Raji (cell line): ENCODE data around the gene EFCAB7.
A peak's percentile ranks its signal among the peaks of the same experiment; 100 is the strongest.

ENCODE experiments used
- POLR2A ChIP-seq: IDR thresholded peaks from 2 replicates; pipeline ENCODE4 v1.6.1; 2011; ENCODE audit warnings: low read depth, low read length, control low read depth; ENCODE audit not compliant: insufficient read depth

EFCAB7 gene, protein sequence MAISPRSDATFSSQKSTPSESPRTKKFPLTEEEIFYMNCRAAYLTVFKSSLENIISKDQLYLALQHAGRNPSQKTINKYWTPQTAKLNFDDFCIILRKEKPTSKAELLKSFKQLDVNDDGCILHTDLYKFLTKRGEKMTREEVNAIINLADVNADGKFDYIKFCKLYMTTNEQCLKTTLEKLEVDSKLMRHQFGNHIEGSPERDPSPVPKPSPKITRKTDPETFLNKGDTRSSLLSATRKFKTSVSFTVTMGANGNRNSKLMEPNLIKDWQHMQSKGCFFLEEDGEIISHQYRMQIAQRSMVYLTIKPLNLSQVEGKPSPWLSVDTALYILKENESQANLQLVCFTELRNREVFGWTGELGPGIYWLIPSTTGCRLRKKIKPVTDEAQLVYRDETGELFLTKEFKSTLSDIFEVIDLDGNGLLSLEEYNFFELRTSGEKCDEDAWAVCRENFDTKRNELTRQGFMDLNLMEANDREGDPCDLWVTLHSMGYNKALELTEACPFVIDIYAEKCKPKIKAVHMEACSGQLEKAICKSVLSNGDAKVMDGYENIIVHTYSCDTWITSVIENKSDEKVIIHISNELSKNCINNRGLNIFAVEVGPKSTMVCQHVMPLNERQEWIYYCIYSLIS

DNA sequence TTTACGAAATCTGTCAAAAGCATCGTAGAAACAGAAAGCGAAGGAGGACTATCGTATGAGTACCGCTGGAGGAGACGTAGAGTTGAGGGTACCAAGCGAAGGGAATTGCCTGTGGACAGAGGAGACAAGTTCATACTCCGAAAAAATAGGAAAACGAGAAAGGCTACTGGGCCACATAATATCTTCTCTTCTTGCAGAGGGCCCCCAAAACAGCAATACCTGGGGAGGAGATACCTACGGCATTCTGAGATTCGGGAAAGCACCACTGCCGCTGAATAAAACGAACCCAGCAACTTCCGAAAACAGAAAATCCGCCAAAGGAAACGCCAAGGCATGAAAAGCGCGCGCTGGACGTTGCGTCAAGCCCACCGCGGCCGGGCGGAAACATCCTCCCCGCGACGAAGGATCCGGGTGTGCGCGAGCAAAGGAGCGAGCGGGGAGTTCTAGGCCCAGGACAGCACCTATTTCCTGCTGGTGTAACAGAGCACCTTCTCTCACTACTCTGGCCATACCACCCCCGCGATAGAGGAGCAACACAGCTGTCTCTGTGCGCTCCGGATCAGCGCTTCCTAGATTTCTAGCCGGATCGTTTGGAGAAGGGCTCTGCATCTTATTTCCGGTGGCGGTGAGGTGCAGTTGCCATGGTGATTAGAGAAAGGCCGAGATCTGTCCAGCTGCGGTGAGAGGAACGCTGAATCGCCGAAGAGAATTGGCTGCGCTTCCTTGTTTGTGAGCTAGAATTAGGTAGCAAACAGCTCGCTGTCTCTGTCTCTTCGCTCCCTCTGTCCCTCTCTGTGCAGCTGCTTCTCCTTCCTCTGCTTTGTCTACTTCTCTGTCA lies at the start of gene EFCAB7, which contains the start of gene ITGB3BP:
Gene EFCAB7, plus strand, starts transcription at position 635 of the 838 bp plus-strand sequence. CDS start 2,048 bp downstream, outside the sequence.
Gene ITGB3BP, minus strand, starts transcription at position 335 of the 838 bp plus-strand sequence. Its CDS starts 92 bp downstream, at position 243.
- TF ChIP-seq POLR2A: peak; percentile 71

DNA sequence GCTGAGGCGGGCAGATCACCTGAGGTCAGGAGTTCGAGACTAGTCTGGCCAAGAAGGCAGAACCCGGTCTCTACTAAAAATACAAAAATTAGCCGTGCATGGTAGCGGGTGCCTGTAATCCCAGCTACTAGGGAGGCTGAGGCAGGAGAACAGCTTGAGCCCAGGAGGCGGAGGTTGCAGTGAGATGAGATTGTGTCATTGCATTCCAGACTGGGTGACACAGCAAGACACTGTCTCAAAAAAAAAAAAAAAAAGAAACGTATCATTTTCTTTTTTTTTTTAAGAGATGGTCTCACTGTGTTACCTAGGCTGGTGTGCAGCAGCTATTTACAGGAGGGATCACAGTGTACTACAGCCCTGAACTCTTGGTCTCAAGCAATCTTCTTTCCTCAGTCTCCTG lies 47.6 kb upstream of the EFCAB7 start:
- no peak for TF ChIP-seq POLR2A

DNA sequence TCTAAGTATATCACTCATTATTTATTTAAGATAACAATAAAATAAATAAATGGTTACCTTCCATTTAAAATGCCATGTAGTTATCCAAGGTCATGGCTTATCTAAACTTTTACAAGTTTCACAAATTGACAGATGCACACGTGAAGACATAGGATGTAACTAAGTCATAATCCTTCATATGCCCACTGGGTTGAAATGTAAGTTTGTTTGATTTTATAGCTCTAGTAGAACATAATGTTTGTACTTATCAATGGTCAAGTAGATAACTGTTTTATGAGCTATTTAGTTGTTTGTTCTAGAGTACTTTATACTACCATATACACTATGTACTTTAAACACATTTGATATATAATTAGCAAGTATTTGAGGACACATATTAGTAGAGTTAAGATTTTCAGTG lies 43.3 kb upstream of the EFCAB7 start:
- no peak for TF ChIP-seq POLR2A

DNA sequence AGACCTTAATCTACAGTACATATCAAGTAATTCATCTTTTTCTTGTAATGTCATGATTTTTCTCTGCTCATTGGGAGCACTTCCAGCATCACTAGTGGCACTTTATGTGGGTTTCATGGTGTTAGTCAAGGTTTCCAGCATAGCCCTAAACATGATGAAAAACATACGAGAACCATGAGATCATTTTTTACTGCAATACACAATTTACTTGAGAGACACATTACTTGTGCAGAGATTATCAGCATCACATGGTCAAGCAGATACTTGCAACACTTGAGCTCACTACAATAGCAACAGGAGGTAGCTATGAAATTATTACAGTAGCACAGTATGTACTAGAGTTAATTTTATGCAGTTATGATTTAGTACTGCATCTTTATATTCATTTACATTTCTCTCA lies 36.7 kb upstream of the EFCAB7 start:
- no peak for TF ChIP-seq POLR2A

DNA sequence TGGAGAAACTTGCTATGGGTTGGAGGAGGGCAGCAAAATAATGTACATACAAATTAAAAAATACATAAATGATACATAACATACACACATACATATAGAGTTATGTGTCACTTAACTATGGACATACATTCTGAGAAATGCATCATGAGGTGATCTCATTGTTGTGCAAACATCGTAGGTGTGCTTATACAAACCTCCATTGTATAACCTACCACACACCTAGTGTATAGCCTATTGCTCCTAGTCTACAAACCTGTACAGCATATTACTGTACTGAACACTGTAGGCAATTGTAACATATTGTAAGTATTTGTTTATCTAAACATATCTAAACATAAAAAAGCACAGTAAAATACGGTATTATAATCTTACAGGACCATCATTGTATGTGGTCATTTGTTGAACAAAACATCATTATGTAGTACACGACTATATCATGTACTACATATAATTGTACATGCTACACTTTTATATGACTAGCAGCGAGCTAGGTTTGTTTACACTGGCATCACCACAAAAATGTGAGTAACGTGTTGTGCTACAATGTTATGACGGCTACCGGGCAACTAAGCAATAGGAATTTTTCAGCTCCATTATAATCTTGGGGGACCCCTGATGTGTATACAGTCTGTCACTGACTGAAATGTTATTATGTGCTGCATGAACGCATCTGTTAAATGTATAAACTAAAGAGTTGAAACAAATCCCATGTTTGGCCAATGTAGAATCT lies 35.8 kb upstream of the EFCAB7 start:
- no peak for TF ChIP-seq POLR2A

DNA sequence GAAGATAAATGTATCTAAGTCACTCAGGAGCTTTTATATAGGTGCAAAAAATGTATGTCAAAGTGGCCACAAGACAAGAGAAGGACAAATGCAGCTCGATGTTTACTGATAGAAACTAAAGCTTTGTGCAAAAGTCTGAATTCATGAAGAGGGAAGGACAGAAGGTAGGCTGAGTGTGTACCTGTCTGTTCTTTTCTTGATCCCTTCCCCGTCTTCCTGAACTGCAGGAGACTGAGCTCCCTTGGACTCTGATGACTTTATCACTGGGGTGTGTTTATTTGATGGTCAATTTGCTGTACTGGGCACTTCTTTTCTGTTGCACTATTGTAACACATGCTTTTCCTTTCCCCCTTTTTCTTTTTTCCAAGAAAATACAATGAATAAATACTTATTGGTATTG lies 25.7 kb upstream of the EFCAB7 start:
- no peak for TF ChIP-seq POLR2A

DNA sequence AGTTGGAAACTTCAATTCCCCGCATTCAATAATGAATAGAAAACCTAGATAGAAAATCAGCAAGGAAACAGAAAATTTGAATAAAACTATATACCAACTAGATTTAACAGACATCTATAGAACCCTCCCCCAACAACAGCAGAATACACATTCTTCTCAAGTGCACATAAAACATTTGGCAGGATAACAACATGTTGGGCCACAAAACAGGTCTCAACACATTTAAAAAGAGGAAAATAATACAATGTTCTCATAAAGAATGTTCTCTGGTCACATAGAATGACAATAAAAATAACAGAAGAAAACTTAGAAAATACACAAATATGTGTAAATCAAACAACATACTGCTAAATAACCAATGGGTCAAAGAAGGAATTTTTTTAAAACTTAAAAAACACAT lies 25.2 kb upstream of the EFCAB7 start:
- no peak for TF ChIP-seq POLR2A

DNA sequence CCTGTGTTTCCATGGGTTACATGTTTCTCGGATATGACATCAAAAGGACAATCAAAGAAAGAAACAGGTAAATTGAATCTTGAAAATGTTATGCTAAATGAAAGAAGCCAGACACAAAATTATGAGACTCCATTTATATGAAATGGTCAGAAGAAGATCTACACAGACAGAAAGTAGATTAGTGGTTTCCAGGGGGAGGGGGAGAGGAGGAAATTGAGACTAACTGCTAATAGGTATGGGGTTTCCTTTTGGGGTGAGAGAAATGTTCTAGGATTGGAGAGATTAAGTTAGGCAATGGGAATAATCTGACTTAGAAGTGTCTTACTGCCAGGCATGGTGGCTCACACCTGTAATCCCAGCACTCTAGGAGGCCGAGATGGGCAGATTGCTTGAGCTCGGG lies 22.1 kb upstream of the EFCAB7 start:
- TF ChIP-seq POLR2A: no peak

DNA sequence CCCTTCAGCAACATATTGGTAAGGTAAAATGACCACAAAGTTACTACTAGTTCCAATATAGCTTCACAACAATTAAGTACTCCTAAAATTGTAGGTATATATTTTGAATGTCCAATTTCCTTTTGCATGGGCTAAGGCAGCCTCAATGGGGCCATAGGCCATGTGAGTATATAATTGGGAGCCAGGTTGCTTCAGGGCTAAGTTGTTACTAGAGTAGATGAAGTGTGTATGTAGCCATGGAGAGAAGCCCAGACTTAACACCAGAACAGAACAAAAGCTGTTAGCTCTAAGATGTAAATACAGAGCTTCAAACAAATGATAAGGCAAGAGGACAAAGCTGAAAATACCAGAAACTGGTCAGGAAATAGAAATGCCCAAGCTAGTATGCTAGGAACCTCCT lies 16.5 kb upstream of the EFCAB7 start:
- no peak for TF ChIP-seq POLR2A

DNA sequence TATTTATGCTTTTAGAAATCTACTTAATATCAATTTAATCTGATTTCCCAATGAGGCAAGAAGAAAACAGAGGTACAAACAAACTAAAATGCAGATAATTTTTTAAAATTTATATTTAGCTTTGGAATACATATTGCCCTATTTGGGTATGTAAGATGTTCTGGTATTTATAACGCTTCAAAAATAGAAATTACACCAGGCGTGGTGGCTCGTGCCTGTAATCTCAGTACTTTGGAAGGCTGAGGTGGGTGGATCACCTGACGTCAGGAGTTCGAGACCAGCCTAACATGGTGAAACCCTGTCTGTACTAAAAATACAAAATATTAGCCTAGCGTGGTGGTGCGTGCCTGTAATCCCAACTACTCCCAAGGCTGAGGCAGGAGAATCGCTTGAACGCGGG lies 13.6 kb upstream of the EFCAB7 start:
- no peak for TF ChIP-seq POLR2A

DNA sequence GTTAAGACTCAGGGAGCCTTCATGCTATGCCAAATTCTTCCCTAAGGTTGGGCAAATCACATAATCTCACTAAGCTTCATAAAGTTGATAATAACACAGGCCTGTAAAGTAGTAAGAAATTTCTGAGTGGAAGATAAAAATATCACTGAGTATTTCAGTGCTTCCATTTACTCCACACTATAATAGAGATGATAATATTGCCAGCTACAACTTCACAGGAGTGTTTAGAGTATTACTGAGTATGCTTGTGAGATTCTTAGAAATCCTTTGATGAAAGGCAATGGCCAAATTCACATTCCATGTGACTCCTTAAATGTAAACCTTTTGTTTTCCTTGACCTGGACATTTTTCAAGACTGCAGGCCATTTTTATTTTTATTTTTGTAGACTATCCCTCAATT lies 10.7 kb upstream of the EFCAB7 start:
- TF ChIP-seq POLR2A: no peak

DNA sequence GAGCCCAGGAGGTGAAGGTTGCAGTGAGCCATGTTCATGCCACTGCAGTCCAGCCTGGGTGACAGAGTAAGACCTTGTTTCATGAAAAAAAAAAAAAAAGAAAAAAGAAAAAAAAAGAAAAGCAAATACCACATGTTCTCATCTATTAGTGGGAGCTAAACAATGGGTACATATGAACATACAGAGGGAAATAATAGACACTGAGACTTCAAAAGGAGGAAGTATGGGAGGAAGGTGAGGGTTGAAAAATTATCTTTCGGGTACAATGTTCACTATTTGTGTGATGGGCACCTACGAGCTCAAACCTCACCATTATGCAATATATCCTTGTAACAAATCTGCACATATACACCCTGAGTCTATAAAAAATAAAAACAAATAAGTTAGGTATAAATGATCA lies 6.7 kb upstream of the EFCAB7 start:
- no peak for TF ChIP-seq POLR2A

DNA sequence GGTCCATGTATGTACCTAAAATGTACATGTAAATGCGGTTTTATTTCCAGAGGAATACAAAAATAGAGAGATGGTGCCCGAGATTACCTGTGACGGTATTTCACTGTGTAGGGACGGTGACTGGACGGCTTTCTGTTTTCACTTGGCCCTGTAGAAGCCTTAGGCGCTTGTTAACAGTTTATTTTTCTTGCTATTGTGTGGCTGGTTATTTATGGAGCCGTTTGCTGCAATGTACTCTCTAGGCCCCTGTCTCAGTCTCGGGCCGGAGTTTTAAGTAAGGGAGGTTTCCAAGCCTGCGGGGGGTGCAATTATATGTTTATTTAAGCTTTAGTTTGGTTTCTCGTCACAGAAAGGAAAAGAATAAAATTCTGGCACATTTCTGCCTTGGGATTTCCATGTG lies 413 bp downstream of the EFCAB7 start:
- no peak for TF ChIP-seq POLR2A

DNA sequence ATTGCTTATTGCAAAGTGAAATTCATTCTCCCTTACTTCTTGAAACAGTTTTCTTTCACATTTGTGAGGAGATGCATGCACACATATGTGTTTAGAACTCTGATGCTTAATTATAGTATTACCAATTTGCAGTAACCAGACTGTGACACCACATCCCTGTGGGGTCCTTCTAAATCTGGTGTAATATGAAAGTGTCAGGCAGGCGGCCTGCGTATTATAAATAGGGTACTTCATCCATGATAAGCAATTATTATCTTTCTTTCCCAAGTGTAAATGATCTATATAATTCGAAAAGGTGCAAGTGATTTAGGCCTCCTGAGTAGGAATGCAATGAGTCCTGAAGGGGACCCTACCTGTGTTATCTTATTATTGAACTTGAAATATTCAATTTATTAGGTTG lies 876 bp downstream of the EFCAB7 start:
- TF ChIP-seq POLR2A: no peak

DNA sequence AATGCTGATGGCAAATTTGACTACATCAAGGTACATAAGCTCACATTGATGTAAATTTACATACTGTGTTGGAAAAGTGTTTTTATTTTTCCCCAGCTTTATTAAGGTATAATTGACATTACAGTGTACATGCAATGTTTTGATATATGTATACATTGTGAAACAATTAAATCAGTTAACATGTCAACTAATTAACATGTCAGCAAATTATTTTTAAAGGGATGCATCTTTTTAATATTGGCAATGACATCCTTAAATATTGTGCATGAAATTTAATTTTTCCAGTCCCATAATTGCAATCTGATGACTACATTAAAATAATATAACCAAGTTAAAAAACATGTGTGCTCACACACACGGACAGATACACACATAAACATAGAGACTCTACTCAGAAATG lies 9.4 kb downstream of the EFCAB7 start:
- no peak for TF ChIP-seq POLR2A
